Effector memory CD4-positive, alpha-beta T cell (primary cell): ENCODE data around the gene SMOC1.

ENCODE experiments used
- DNase-seq, 3 donors: peaks; one replicate each; pipeline ENCODE4 v3.0.0-alpha.2; 2020
- H3K27ac ChIP-seq: 2 replicates; pipeline ENCODE4 v1.7.0; 2013; ENCODE audit warnings: mild to moderate bottlenecking, low read length, moderate library complexity; ENCODE audit not compliant: insufficient read depth, poor library complexity, severe bottlenecking
- H3K27me3 ChIP-seq: replicated peaks from 2 replicates; pipeline ENCODE4 v1.7.0; 2013; ENCODE audit warnings: mild to moderate bottlenecking, low read length; ENCODE audit not compliant: insufficient read depth, control insufficient read depth, poor library complexity, severe bottlenecking
- H3K36me3 ChIP-seq: 2 replicates; pipeline ENCODE4 v1.7.0; 2013; ENCODE audit warnings: mild to moderate bottlenecking, low read length, moderate library complexity; ENCODE audit not compliant: control insufficient read depth, insufficient read depth
- H3K4me1 ChIP-seq: 2 replicates; pipeline ENCODE4 v1.7.0; 2013; ENCODE audit warnings: low read length, mild to moderate bottlenecking; ENCODE audit not compliant: control insufficient read depth, insufficient read depth, poor library complexity, severe bottlenecking
- H3K4me3 ChIP-seq: 2 replicates; pipeline ENCODE4 v1.7.0; 2013; ENCODE audit warnings: low read length, low read depth, mild to moderate bottlenecking; ENCODE audit not compliant: insufficient read depth, poor library complexity, severe bottlenecking
- H3K9me3 ChIP-seq: 2 replicates; pipeline ENCODE4 v1.7.0; 2013; ENCODE audit warnings: mild to moderate bottlenecking, low read length, moderate library complexity; ENCODE audit not compliant: control insufficient read depth

SMOC1 gene

GRCh38 chr14:69933623-69934275, 54.5 kb downstream of the SMOC1 start:
- no peaks in the 10 kb centered on the region for H3K27me3 ChIP-seq
- H3K36me3 ChIP-seq, result no peaks in the 10 kb centered on the region
- H3K4me3 ChIP-seq, result no peak overlapping the region
- no peak overlapping the region for H3K27ac ChIP-seq
- DNase-seq, result no peak
- no peaks in the 10 kb centered on the region for H3K9me3 ChIP-seq
- H3K4me1 ChIP-seq, result no peaks in the 10 kb centered on the region

- DNase-seq, result no peak
- H3K36me3 ChIP-seq, result no peaks in the 10 kb centered on the region
- H3K4me1 ChIP-seq, result no peaks in the 10 kb centered on the region
- no peak overlapping the region for H3K27ac ChIP-seq
- no peak overlapping the region for H3K4me3 ChIP-seq
- no peaks in the 10 kb centered on the region for H3K27me3 ChIP-seq
- H3K9me3 ChIP-seq, result no peaks in the 10 kb centered on the region
Observed at GRCh38 chr14:69937367-69938081, 58.3 kb downstream of the SMOC1 start.

GRCh38 chr14:69938751-69939150, 59.5 kb downstream of the SMOC1 start:
- Histone ChIP-seq H3K27me3 (no peaks in the 10 kb centered on the region), H3K9me3 (no peaks in the 10 kb centered on the region), H3K4me1 (no peaks in the 10 kb centered on the region), H3K4me3 (no peak overlapping the region), H3K36me3 (no peaks in the 10 kb centered on the region), H3K27ac (no peak overlapping the region)
- no peak for DNase-seq

GRCh38 chr14:69941768-69942742, 62.8 kb downstream of the SMOC1 start:
- Histone ChIP-seq H3K27ac (no peak overlapping the region), H3K4me3 (no peak overlapping the region), H3K36me3 (no peaks in the 10 kb centered on the region), H3K4me1 (no peaks in the 10 kb centered on the region), H3K9me3 (no peaks in the 10 kb centered on the region), H3K27me3 (no peaks in the 10 kb centered on the region)
- DNase-seq, result no peak

- Histone ChIP-seq H3K4me1 (no peaks in the 10 kb centered on the region), H3K27ac (no peak overlapping the region), H3K4me3 (no peak overlapping the region), H3K9me3 (no peaks in the 10 kb centered on the region), H3K36me3 (no peaks in the 10 kb centered on the region), H3K27me3 (no peaks in the 10 kb centered on the region)
- no peak for DNase-seq
Observed at GRCh38 chr14:69943084-69943780, 64.0 kb downstream of the SMOC1 start.

- Histone ChIP-seq H3K9me3 (no peaks in the 10 kb centered on the region), H3K4me1 (no peaks in the 10 kb centered on the region), H3K27me3 (no peaks in the 10 kb centered on the region), H3K36me3 (no peaks in the 10 kb centered on the region), H3K27ac (no peak overlapping the region), H3K4me3 (no peak overlapping the region)
- no peak for DNase-seq
Observed at GRCh38 chr14:69945347-69945746, 66.1 kb downstream of the SMOC1 start.

GRCh38 chr14:69945912-69946311, 66.7 kb downstream of the SMOC1 start:
- no peaks in the 10 kb centered on the region for H3K36me3 ChIP-seq
- no peak overlapping the region for H3K4me3 ChIP-seq
- H3K9me3 ChIP-seq, result no peaks in the 10 kb centered on the region
- no peaks in the 10 kb centered on the region for H3K4me1 ChIP-seq
- H3K27me3 ChIP-seq, result no peaks in the 10 kb centered on the region
- DNase-seq, result no peak
- H3K27ac ChIP-seq, result no peak overlapping the region

- no peak for DNase-seq
- Histone ChIP-seq H3K36me3 (no peaks in the 10 kb centered on the region), H3K4me1 (no peaks in the 10 kb centered on the region)
Observed at GRCh38 chr14:69948351-69948750, 69.1 kb downstream of the SMOC1 start.

GRCh38 chr14:69951263-69951662, 72.0 kb downstream of the SMOC1 start:
- H3K27me3 ChIP-seq, result no peaks in the 10 kb centered on the region
- H3K36me3 ChIP-seq, result no peaks in the 10 kb centered on the region
- no peaks in the 10 kb centered on the region for H3K4me1 ChIP-seq
- H3K4me3 ChIP-seq, result no peak overlapping the region
- DNase-seq, result no peak
- no peaks in the 10 kb centered on the region for H3K9me3 ChIP-seq
- no peak overlapping the region for H3K27ac ChIP-seq

More at GRCh38 chr14:69948351-69948750, 69.1 kb downstream of the SMOC1 start:
- no peak overlapping the region for H3K27ac ChIP-seq
- H3K4me3 ChIP-seq, result no peak overlapping the region
- H3K9me3 ChIP-seq, result no peaks in the 10 kb centered on the region
- no peaks in the 10 kb centered on the region for H3K27me3 ChIP-seq
